Caco-2 (cell line): ENCODE results near the gene CDYL2. TPM values are rescaled to one million over a fixed set of nuclear protein-coding genes. Genes with fewer than 3 reads are reported as not detected.

Experiments used
- BruUV-seq: library from RNA; stranded (reverse); fragments of 400-500 nt; replicated peaks from 2 replicates; lab custom pipeline; 2021; lab: Mats Ljungman, UMichigan
- CTCF ChIA-PET: fragments of 300-600 bp; sonication (Branson Sonifier 250); formaldehyde crosslinking; loops from one replicate; lab custom pipeline; 2022; ENCODE audit warnings: antibody characterized with exemption; lab: Charles Lee
- POLR2A ChIA-PET: fragments of 300-600 bp; sonication (Branson Sonifier 250); formaldehyde crosslinking; loops from one replicate; lab custom pipeline; 2022; ENCODE audit warnings: antibody characterized with exemption; lab: Charles Lee
- DNase-seq, 2 experiments: peaks; one replicate each; pipeline versions ENCODE4 v3.0.0 to v3.0.0-alpha.2; 2020 to 2022
- H3K27me3 ChIP-seq: replicated peaks from 2 replicates; pipeline ENCODE4 v1.6.0; 2011; ENCODE audit warnings: low read length; ENCODE audit not compliant: control insufficient read depth, insufficient read depth
- H3K36me3 ChIP-seq: 2 replicates; pipeline ENCODE4 v1.5.1; 2011; ENCODE audit warnings: low read length; ENCODE audit not compliant: control insufficient read depth, insufficient read depth
- H3K4me1 ChIP-seq: fragments of 250-450 bp; sonication (Bioruptor Pico); 2 replicates; pipeline ENCODE4 v1.5.1; 2020; ENCODE audit warnings: mild to moderate bottlenecking
- H3K4me3 ChIP-seq: 2 replicates; pipeline ENCODE4 v1.5.1; 2011; ENCODE audit warnings: low read depth, mild to moderate bottlenecking, control low read depth, low read length
- H3K9me3 ChIP-seq: fragments of 250-450 bp; sonication (Bioruptor Pico); 2 replicates; pipeline ENCODE4 v1.5.1; 2020; ENCODE audit warnings: mild to moderate bottlenecking, moderate library complexity
- H3K27ac Mint-ChIP-seq: one replicate; pipeline ENCODE4 v1.8.0; 2022; ENCODE audit warnings: mixed read lengths; ENCODE audit not compliant: unreplicated experiment
- H3K27me3 Mint-ChIP-seq: one replicate; pipeline ENCODE4 v1.8.0; 2022; ENCODE audit warnings: mixed read lengths; ENCODE audit not compliant: insufficient read depth, unreplicated experiment
- H3K36me3 Mint-ChIP-seq: one replicate; pipeline ENCODE4 v1.8.0; 2022; ENCODE audit warnings: mild to moderate bottlenecking, mixed read lengths; ENCODE audit not compliant: insufficient read depth, unreplicated experiment
- H3K4me1 Mint-ChIP-seq: one replicate; pipeline ENCODE4 v1.8.0; 2022; ENCODE audit warnings: low read depth, mixed read lengths; ENCODE audit not compliant: unreplicated experiment
- H3K4me3 Mint-ChIP-seq: one replicate; pipeline ENCODE4 v1.8.0; 2022; ENCODE audit warnings: mild to moderate bottlenecking, moderate library complexity, mixed read lengths; ENCODE audit not compliant: unreplicated experiment
- H3K9me3 Mint-ChIP-seq: one replicate; pipeline ENCODE4 v1.8.0; 2022; ENCODE audit warnings: mixed read lengths; ENCODE audit not compliant: unreplicated experiment
- CTCF ChIP-seq, 2 experiments: fragments of 200-600 bp in 1 of 2; IDR thresholded peaks; 1 replicate in 1 of 2; 2 replicates in 1 of 2; pipeline versions ENCODE4 v1.5.1 to v1.8.0; 2011 to 2022; ENCODE audit warnings: antibody characterized with exemption in 1 of 2, control low read depth in 1 of 2, inconsistent platforms in 1 of 2, low read depth in 1 of 2, low read length in 1 of 2, mild to moderate bottlenecking in 1 of 2, moderate library complexity in 1 of 2; ENCODE audit not compliant: insufficient read depth in 1 of 2, severe bottlenecking in 1 of 2, unreplicated experiment in 1 of 2
- intact Hi-C: fragments of 100-400 bp; cut with micrococcal nuclease; formaldehyde crosslinking; loops from one replicate; pipeline ENCODE4 v1.10.0; 2022; ENCODE audit not compliant: unreplicated experiment
- total RNA-seq: library from RNA; stranded (reverse); gene quantifications from 2 replicates; pipeline ENCODE4 v1.2.3, GENCODE V29; 2022

Gene CDYL2
- total RNA-seq, 1 experiment from 2014 or later: 1.8 TPM

GRCh38 chr16:80623376-80623775 is 181.0 kb downstream of the CDYL2 start:
- Mint-ChIP-seq H3K27ac (no peak overlapping the region), H3K36me3 (no peaks in the 10 kb centered on the region), H3K4me1 (no peaks in the 10 kb centered on the region), H3K9me3 (peaks cover 27% of the 10 kb centered on the region), H3K4me3 (no peak overlapping the region), H3K27me3 (peaks cover 7% of the 10 kb centered on the region)
- Histone ChIP-seq H3K4me1 (peaks cover 6% of the 10 kb centered on the region; the same call in 1 of the 2 replicates), H3K4me3 (no peak overlapping the region), H3K36me3 (no peaks in the 10 kb centered on the region), H3K9me3 (peaks cover 11% of the 10 kb centered on the region; the same call in 1 of the 2 replicates), H3K27me3 (no peaks in the 10 kb centered on the region)
- POLR2A ChIA-PET: no interaction called here
- intact Hi-C loops: no loop called here
- DNase-seq: no peak
- no peak for TF ChIP-seq CTCF (IDR thresholded peaks at IDR 0.05; ENCODE audit: insufficient read depth in 1 of 2, low read depth in 1 of 2, low read length in 1 of 2, severe bottlenecking in 1 of 2, unreplicated experiment in 1 of 2)
- CTCF ChIA-PET: no interaction called here
- BruUV-seq: no TSS peak

GRCh38 chr16:80622007-80622406 is 182.4 kb downstream of the CDYL2 start:
- Histone ChIP-seq H3K9me3 (peaks cover 11% of the 10 kb centered on the region; the same call in 1 of the 2 replicates), H3K4me1 (peaks cover 6% of the 10 kb centered on the region; the same call in 1 of the 2 replicates), H3K4me3 (no peak overlapping the region), H3K36me3 (no peaks in the 10 kb centered on the region), H3K27me3 (no peaks in the 10 kb centered on the region)
- TF ChIP-seq CTCF (IDR thresholded peaks at IDR 0.05; ENCODE audit: insufficient read depth in 1 of 2, low read depth in 1 of 2, low read length in 1 of 2, severe bottlenecking in 1 of 2, unreplicated experiment in 1 of 2): no peak
- POLR2A ChIA-PET: no interaction called here
- Mint-ChIP-seq H3K4me1 (no peaks in the 10 kb centered on the region), H3K4me3 (no peak overlapping the region), H3K36me3 (no peaks in the 10 kb centered on the region), H3K9me3 (peaks cover 27% of the 10 kb centered on the region), H3K27ac (no peak overlapping the region), H3K27me3 (peaks cover 4% of the 10 kb centered on the region)
- BruUV-seq: no TSS peak
- CTCF ChIA-PET: no interaction called here
- DNase-seq: no peak
- intact Hi-C loops: no loop called here

- Histone ChIP-seq H3K4me3 (no peak overlapping the region), H3K27me3 (no peaks in the 10 kb centered on the region), H3K36me3 (no peaks in the 10 kb centered on the region), H3K4me1 (peaks cover 6% of the 10 kb centered on the region; the same call in 1 of the 2 replicates), H3K9me3 (peaks cover 11% of the 10 kb centered on the region; the same call in 1 of the 2 replicates)
- POLR2A ChIA-PET: no interaction called here
- intact Hi-C loops: no loop called here
- no TSS peak for BruUV-seq
- Mint-ChIP-seq H3K9me3 (peaks cover 22% of the 10 kb centered on the region), H3K4me3 (no peak overlapping the region), H3K36me3 (no peaks in the 10 kb centered on the region), H3K27ac (no peak overlapping the region), H3K4me1 (no peaks in the 10 kb centered on the region), H3K27me3 (peaks cover 4% of the 10 kb centered on the region)
- TF ChIP-seq CTCF (IDR thresholded peaks at IDR 0.05; ENCODE audit: insufficient read depth in 1 of 2, low read depth in 1 of 2, low read length in 1 of 2, severe bottlenecking in 1 of 2, unreplicated experiment in 1 of 2): no peak
- CTCF ChIA-PET: no interaction called here
- DNase-seq: no peak
These were observed 183.4 kb downstream of the CDYL2 start for GRCh38 chr16:80620736-80621605.
